PFSK-1 (cell line): ENCODE data around the gene NUDT8.

Experiments used
- POLR2AphosphoS5 ChIP-seq: IDR thresholded peaks from 2 replicates; pipeline ENCODE4 v1.6.1; 2012; ENCODE audit warnings: low read depth, mild to moderate bottlenecking, control low read depth, low read length, moderate library complexity
- SIN3A ChIP-seq: IDR thresholded peaks from 2 replicates; pipeline ENCODE4 v1.6.1; 2012; ENCODE audit warnings: mild to moderate bottlenecking, low read length, moderate library complexity, borderline replicate concordance; ENCODE audit not compliant: insufficient read depth
- TAF1 ChIP-seq: IDR thresholded peaks from 2 replicates; pipeline ENCODE4 v1.6.1; 2012; ENCODE audit warnings: low read length, control low read depth, borderline replicate concordance; ENCODE audit not compliant: insufficient read depth
- TF ChIP-seq, protein P1 (sequence below), 2 experiments: IDR thresholded peaks; 2 replicates each; pipeline versions ENCODE4 v1.6.1 to v1.8.0; 2011 to 2012; ENCODE audit warnings: low read depth in 2 of 2, low read length in 2 of 2, control low read depth in 1 of 2, inconsistent platforms in 1 of 2, mild to moderate bottlenecking in 1 of 2, moderate library complexity in 1 of 2; ENCODE audit not compliant: insufficient read depth in 1 of 2

GRCh38 chr11:67599149-67599548, 30.6 kb downstream of the NUDT8 start:
- TF ChIP-seq POLR2AphosphoS5 (no peak), SIN3A (no peak), TAF1 (no peak)
- TF ChIP-seq, protein P1, sequence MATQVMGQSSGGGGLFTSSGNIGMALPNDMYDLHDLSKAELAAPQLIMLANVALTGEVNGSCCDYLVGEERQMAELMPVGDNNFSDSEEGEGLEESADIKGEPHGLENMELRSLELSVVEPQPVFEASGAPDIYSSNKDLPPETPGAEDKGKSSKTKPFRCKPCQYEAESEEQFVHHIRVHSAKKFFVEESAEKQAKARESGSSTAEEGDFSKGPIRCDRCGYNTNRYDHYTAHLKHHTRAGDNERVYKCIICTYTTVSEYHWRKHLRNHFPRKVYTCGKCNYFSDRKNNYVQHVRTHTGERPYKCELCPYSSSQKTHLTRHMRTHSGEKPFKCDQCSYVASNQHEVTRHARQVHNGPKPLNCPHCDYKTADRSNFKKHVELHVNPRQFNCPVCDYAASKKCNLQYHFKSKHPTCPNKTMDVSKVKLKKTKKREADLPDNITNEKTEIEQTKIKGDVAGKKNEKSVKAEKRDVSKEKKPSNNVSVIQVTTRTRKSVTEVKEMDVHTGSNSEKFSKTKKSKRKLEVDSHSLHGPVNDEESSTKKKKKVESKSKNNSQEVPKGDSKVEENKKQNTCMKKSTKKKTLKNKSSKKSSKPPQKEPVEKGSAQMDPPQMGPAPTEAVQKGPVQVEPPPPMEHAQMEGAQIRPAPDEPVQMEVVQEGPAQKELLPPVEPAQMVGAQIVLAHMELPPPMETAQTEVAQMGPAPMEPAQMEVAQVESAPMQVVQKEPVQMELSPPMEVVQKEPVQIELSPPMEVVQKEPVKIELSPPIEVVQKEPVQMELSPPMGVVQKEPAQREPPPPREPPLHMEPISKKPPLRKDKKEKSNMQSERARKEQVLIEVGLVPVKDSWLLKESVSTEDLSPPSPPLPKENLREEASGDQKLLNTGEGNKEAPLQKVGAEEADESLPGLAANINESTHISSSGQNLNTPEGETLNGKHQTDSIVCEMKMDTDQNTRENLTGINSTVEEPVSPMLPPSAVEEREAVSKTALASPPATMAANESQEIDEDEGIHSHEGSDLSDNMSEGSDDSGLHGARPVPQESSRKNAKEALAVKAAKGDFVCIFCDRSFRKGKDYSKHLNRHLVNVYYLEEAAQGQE (IDR thresholded peaks at IDR 0.05; ENCODE audit: insufficient read depth in 1 of 2, low read depth in 2 of 2, low read length in 2 of 2), result no peak
